Stomach (tissue), 9 donors: ENCODE measurements around the gene AP2A1. TPM values are rescaled to one million over a fixed set of nuclear protein-coding genes. Genes with fewer than 3 reads are reported as not detected.

Source experiments
- DNase-seq, 2 donors: peaks; one replicate each; pipeline versions ENCODE4 v3.0.0 to v3.0.0-alpha.2; 2013 to 2019
- H3K27ac ChIP-seq, 5 donors: fragments of 200-600 bp in 4 of 5; sonication (generic) in 4 of 5; one replicate each; pipeline ENCODE4 v1.5.1; 2013 to 2019; ENCODE audit warnings: mild to moderate bottlenecking in 1 of 5, moderate library complexity in 1 of 5
- H3K27me3 ChIP-seq, 3 donors: fragments of 200-600 bp; sonication (generic); one replicate each; pipeline ENCODE4 v1.5.1; 2017 to 2019; ENCODE audit warnings: mixed run types in 1 of 3
- H3K36me3 ChIP-seq, 4 donors: fragments of 200-600 bp; sonication (generic); 1 replicate in 3 of 4; 2 replicates in 1 of 4; pipeline ENCODE4 v1.5.1; 2016 to 2019
- H3K4me1 ChIP-seq, 4 donors: fragments of 200-600 bp; sonication (generic); one replicate each; pipeline ENCODE4 v1.5.1; 2016 to 2019
- H3K4me3 ChIP-seq, 4 donors: fragments of 200-600 bp; sonication (generic) in 3 of 4; one replicate each; pipeline ENCODE4 v1.5.1; 2016 to 2019; ENCODE audit warnings: mild to moderate bottlenecking in 1 of 4
- H3K9me3 ChIP-seq, 4 donors: fragments of 200-600 bp; sonication (generic); one replicate each; pipeline ENCODE4 v1.5.1; 2016 to 2019
- CTCF ChIP-seq, 7 experiments: fragments of 450-650 bp in 4 of 7; fragments of 200-600 bp in 3 of 7; sonication (generic) in 3 of 7; IDR thresholded peaks; one replicate each; pipeline ENCODE4 v1.5.1; 2016 to 2019; ENCODE audit warnings: antibody characterized with exemption in 7 of 7, control low read depth in 2 of 7, mild to moderate bottlenecking in 1 of 7
- EP300 ChIP-seq: sonication (generic); formaldehyde crosslinking; IDR thresholded peaks from one replicate; pipeline ENCODE4 v1.6.1; 2017; ENCODE audit warnings: antibody characterized with exemption
- POLR2A ChIP-seq, 4 donors: fragments of 450-650 bp; IDR thresholded peaks; one replicate each; pipeline ENCODE4 v1.6.1; 2016; ENCODE audit warnings: antibody characterized with exemption in 4 of 4, control low read depth in 2 of 4, mild to moderate bottlenecking in 1 of 4, moderate library complexity in 1 of 4
- POLR2AphosphoS5 ChIP-seq, 3 donors: sonication (generic); formaldehyde crosslinking; IDR thresholded peaks; one replicate each; pipeline ENCODE4 v1.6.1; 2016; ENCODE audit warnings: antibody characterized with exemption in 3 of 3
- WGBS, 5 donors: extraction: QIAGEN DNeasy Blood & Tissue Kit in 3 of 5; methylation state at CpG; one replicate each; pipeline versions ENCODE4 v1.1.5 to v1.1.7; 2013 to 2018; 5-methylcytosine and 5-hydroxymethylcytosine counted together
- intact Hi-C: fragments of 100-400 bp; cut with DNase I; formaldehyde crosslinking; loops from one replicate; pipeline ENCODE4 v1.15.1; 2023; ENCODE audit warnings: low total_unique reads
- polyA plus RNA-seq, 3 donors: library from polyadenylated mRNA; stranded (reverse); fragments of 200-250 nt; gene quantifications; one replicate each; pipeline ENCODE4 v1.2.3, GENCODE V29; 2013
- total RNA-seq, 5 donors: library from RNA; depleted of rRNA; stranded (reverse); fragments of >200 nt; gene quantifications; one replicate each; pipeline versions ENCODE4 v1.1.0 to v1.2.3, GENCODE V29; 2014 to 2016
- donor health status: healthy with polysubstance abuse.
- donor health status: Bipolar disorder and iron deficiency.
- donor health status: healthy.

Gene AP2A1
- total and polyA plus RNA-seq, 8 donors, result 19.8 to 177 (median 29.2) TPM

- WGBS, 5 donors, result 90 to 95% (median 92%) methylated on average over 17 to 20 of the region's 20 CpGs
Observed at GRCh38 chr19:49775742-49776370, 9.1 kb downstream of the AP2A1 start.

GRCh38 chr19:49776371-49776764 lies 9.6 kb downstream of the AP2A1 start:
- H3K4me3 ChIP-seq, result no peak overlapping the region
- H3K9me3 ChIP-seq, result no peaks in the 10 kb centered on the region
- peaks cover 0 to 40% (median 16%) of the 10 kb centered on the region in 4 donors for H3K36me3 ChIP-seq
- H3K27me3 ChIP-seq, result no peaks in the 10 kb centered on the region
- WGBS, 5 donors, result 86 to 95% (median 94%) methylated on average over 6 of the region's 6 CpGs
- H3K4me1 ChIP-seq, result peaks cover 0 to 38% (median 6%) of the 10 kb centered on the region in 4 donors
- no peak overlapping the region for H3K27ac ChIP-seq
- no peak for TF ChIP-seq CTCF (IDR thresholded peaks at IDR 0.05)
- no peak for TF ChIP-seq POLR2A (IDR thresholded peaks at IDR 0.05)
- TF ChIP-seq POLR2AphosphoS5 (IDR thresholded peaks at IDR 0.05), result no peak
- TF ChIP-seq EP300, result no peak
- no peak for DNase-seq
- intact Hi-C loops, result no loop called here

More at GRCh38 chr19:49775742-49776370, 9.1 kb downstream of the AP2A1 start:
- Histone ChIP-seq H3K4me1 (peaks cover 0 to 37% (median 6%) of the 10 kb centered on the region in 4 donors), H3K27ac (no peak overlapping the region), H3K9me3 (no peaks in the 10 kb centered on the region), H3K27me3 (no peaks in the 10 kb centered on the region), H3K36me3 (peaks cover 0 to 39% (median 16%) of the 10 kb centered on the region in 4 donors), H3K4me3 (no peak overlapping the region)
- peak in 1 of 2 donors; percentile 28 for DNase-seq
- TF ChIP-seq POLR2A (IDR thresholded peaks at IDR 0.05), result no peak
- TF ChIP-seq POLR2AphosphoS5 (IDR thresholded peaks at IDR 0.05), result no peak
- TF ChIP-seq EP300, result no peak
- no peak for TF ChIP-seq CTCF (IDR thresholded peaks at IDR 0.05)
- intact Hi-C loops, result no loop called here

GRCh38 chr19:49779731-49780555 lies 13.1 kb downstream of the AP2A1 start:
- no peak for DNase-seq
- WGBS, 5 donors, result 76 to 89% (median 84%) methylated on average over 11 of the region's 11 CpGs
- intact Hi-C loops, result no loop called here
- Histone ChIP-seq H3K4me1 (peaks cover 0 to 17% (median 0%) of the 10 kb centered on the region in 4 donors), H3K4me3 (no peak overlapping the region), H3K36me3 (peaks cover 23 to 58% (median 48%) of the 10 kb centered on the region in 4 donors), H3K27me3 (no peaks in the 10 kb centered on the region), H3K27ac (no peak overlapping the region), H3K9me3 (no peaks in the 10 kb centered on the region)
- TF ChIP-seq POLR2A (IDR thresholded peaks at IDR 0.05) (no peak), CTCF (IDR thresholded peaks at IDR 0.05) (no peak)

- H3K4me1 ChIP-seq, result peaks cover 0 to 17% (median under 1%) of the 10 kb centered on the region in 4 donors
- DNase-seq, result no peak
- intact Hi-C loops, result no loop called here
- no peak overlapping the region for H3K27ac ChIP-seq
- H3K27me3 ChIP-seq, result no peaks in the 10 kb centered on the region
- TF ChIP-seq EP300 (no peak), CTCF (IDR thresholded peaks at IDR 0.05) (no peak), POLR2A (IDR thresholded peaks at IDR 0.05) (no peak), POLR2AphosphoS5 (IDR thresholded peaks at IDR 0.05) (no peak)
- WGBS, 5 donors, result 80 to 92% (median 90%) methylated on average over 8 of the region's 8 CpGs
- H3K4me3 ChIP-seq, result no peak overlapping the region
- H3K36me3 ChIP-seq, result peaks cover 27 to 58% (median 53%) of the 10 kb centered on the region in 4 donors
- no peaks in the 10 kb centered on the region for H3K9me3 ChIP-seq
Observed at GRCh38 chr19:49780861-49781260, 14.1 kb downstream of the AP2A1 start.
